K562 (cell line): ENCODE data around the gene CDC20. TPM values are rescaled to one million over a fixed set of nuclear protein-coding genes. Genes with fewer than 3 reads are reported as not detected.
A peak's percentile ranks its signal among the peaks of the same experiment; 100 is the strongest.

ENCODE experiments used
- ATAC-seq: fragments of 200-7000 bp; cut with Tn5 transposase; 3 replicates; pipeline ENCODE4 v1.9.1; 2020; ENCODE audit warnings: moderate library complexity
- BruUV-seq: library from RNA; stranded (reverse); fragments of 400-500 nt; replicated peaks from 2 replicates; lab custom pipeline; 2021; lab: Mats Ljungman, UMichigan
- CTCF ChIA-PET: fragments of 300-600 bp; formaldehyde crosslinking; extraction: SDS; loops from one replicate; lab custom pipeline; 2021; ENCODE audit warnings: low intra/inter-chr PET ratio; lab: Yijun Ruan, JAX
- POLR2A ChIA-PET: fragments of 300-600, 350-650 bp; sonication (Branson Sonifier 250); formaldehyde crosslinking; extraction: SDS; loops from one replicate; lab custom pipeline; 2021; ENCODE audit warnings: antibody characterized with exemption, inconsistent platforms; lab: Yijun Ruan, JAX
- DNase-seq, 4 experiments: peaks; one replicate each; pipeline versions ENCODE4 v3.0.0 to v3.0.0-alpha.2; 2011 to 2018; ENCODE audit warnings: low spot score in 3 of 4, mixed read lengths in 3 of 4; ENCODE audit errors: extremely low read depth in 1 of 4
- FAIRE-seq: peaks from 2 replicates; lab custom pipeline; 2011; peaks lifted over from hg19 to GRCh38; lab: Jason Lieb, UNC
- H2AFZ ChIP-seq: 2 replicates; pipeline ENCODE4 v1.6.0; 2011; ENCODE audit warnings: low read depth, low read length, control low read depth, inconsistent platforms
- H3K27ac ChIP-seq: fragments of 200-600 bp; 3 replicates; pipeline ENCODE4 v1.8.0; 2011; ENCODE audit warnings: low read depth, mild to moderate bottlenecking, control low read depth, inconsistent platforms, low read length, moderate library complexity, mixed read lengths; ENCODE audit errors: extremely low read depth
- H3K27me3 ChIP-seq, 2 experiments: fragments of 300-600 bp in 1 of 2; 2 replicates in 1 of 2; 3 replicates in 1 of 2; pipeline versions ENCODE4 v1.6.0 to v1.8.0; 2011; ENCODE audit warnings: inconsistent platforms in 2 of 2, low read length in 2 of 2, mild to moderate bottlenecking in 1 of 2, mixed read lengths in 1 of 2, moderate library complexity in 1 of 2; ENCODE audit not compliant: control insufficient read depth in 2 of 2, insufficient read depth in 2 of 2
- H3K36me3 ChIP-seq: fragments of 300-600 bp; 3 replicates; pipeline ENCODE4 v1.8.0; 2011; ENCODE audit warnings: mild to moderate bottlenecking, low read length, inconsistent platforms; ENCODE audit not compliant: control insufficient read depth, insufficient read depth
- H3K4me1 ChIP-seq, 2 experiments: fragments of 200-600 bp in 1 of 2; replicated peaks in 1 of 2; 2 replicates in 1 of 2; 3 replicates in 1 of 2; pipeline versions ENCODE4 v1.5.1 to v1.8.0; 2011; ENCODE audit warnings: inconsistent platforms in 2 of 2, low read length in 2 of 2, mild to moderate bottlenecking in 1 of 2, mixed read lengths in 1 of 2, moderate library complexity in 1 of 2; ENCODE audit not compliant: control insufficient read depth in 2 of 2, insufficient read depth in 2 of 2
- H3K4me2 ChIP-seq: 2 replicates; pipeline ENCODE4 v1.6.1; 2011; ENCODE audit warnings: low read length, control low read depth, inconsistent platforms, mixed read lengths; ENCODE audit not compliant: insufficient read depth
- H3K4me3 ChIP-seq: fragments of 200-600 bp; sonication (generic), shearing (Covaris generic); 2 replicates; pipeline ENCODE4 v1.5.1; 2016; ENCODE audit warnings: control low read depth, inconsistent platforms
- H3K79me2 ChIP-seq: fragments of 200-600 bp; 3 replicates; pipeline ENCODE4 v1.8.0; 2011; ENCODE audit warnings: low read length, inconsistent platforms; ENCODE audit not compliant: control insufficient read depth, insufficient read depth
- H3K9ac ChIP-seq, 2 experiments: 2 replicates each; pipeline versions ENCODE4 v1.6.0 to v1.6.1; 2011; ENCODE audit warnings: low read depth in 2 of 2, low read length in 2 of 2, control low read depth in 1 of 2, inconsistent platforms in 1 of 2, mild to moderate bottlenecking in 1 of 2, mixed read lengths in 1 of 2; ENCODE audit not compliant: insufficient read depth in 1 of 2
- H3K9me1 ChIP-seq: one replicate; pipeline ENCODE4 v1.6.0; 2011; ENCODE audit warnings: inconsistent platforms, mild to moderate bottlenecking, low read length, moderate library complexity; ENCODE audit not compliant: control insufficient read depth, insufficient read depth
- H3K9me3 ChIP-seq: replicated peaks from 2 replicates; pipeline ENCODE4 v1.5.1; 2011; ENCODE audit warnings: low read depth, low read length, inconsistent platforms; ENCODE audit not compliant: control insufficient read depth, insufficient read depth
- H4K20me1 ChIP-seq: replicated peaks from 2 replicates; pipeline ENCODE4 v1.6.1; 2011; ENCODE audit warnings: low read length, inconsistent platforms, mixed read lengths; ENCODE audit not compliant: control insufficient read depth, insufficient read depth
- ATF2 ChIP-seq: sonication (generic); formaldehyde crosslinking; IDR thresholded peaks from 2 replicates; pipeline ENCODE4 v1.8.1; 2022; ENCODE audit warnings: missing genetic modification reagents
- DEAF1 ChIP-seq: fragments of 450-650 bp; formaldehyde crosslinking; IDR thresholded peaks from 2 replicates; pipeline ENCODE4 v1.4.0; 2020; ENCODE audit warnings: mild to moderate bottlenecking, moderate library complexity
- ELF4 ChIP-seq: fragments of 450-650 bp; formaldehyde crosslinking; IDR thresholded peaks from 2 replicates; pipeline ENCODE4 v1.4.0; 2022; ENCODE audit warnings: missing genetic modification characterization
- GABPB2 ChIP-seq: fragments of 250-450 bp; sonication (Bioruptor Pico); conservative IDR thresholded peaks from 2 replicates; pipeline ENCODE4 v1.5.1; 2021; ENCODE audit warnings: mild to moderate bottlenecking
- GTF2E2 ChIP-seq: fragments of 200-800 bp; sonication (Bioruptor generic); IDR thresholded peaks from 2 replicates; pipeline ENCODE4 v1.6.1; 2016; ENCODE audit warnings: missing genetic modification characterization, missing compliant biosample characterization
- KDM4B ChIP-seq, 2 experiments: fragments of 450-650 bp in 1 of 2; sonication (generic) in 1 of 2; IDR thresholded peaks; 2 replicates each; pipeline ENCODE4 v1.6.1; 2016 to 2017; ENCODE audit warnings: borderline replicate concordance in 2 of 2, antibody characterized with exemption in 1 of 2, low read depth in 1 of 2, mild to moderate bottlenecking in 1 of 2
- NR0B1 ChIP-seq: fragments of 450-650 bp; IDR thresholded peaks from one replicate; pipeline ENCODE4 v1.6.1; 2018; ENCODE audit warnings: mild to moderate bottlenecking, moderate library complexity; ENCODE audit not compliant: partially characterized antibody
- ZNF551 ChIP-seq: fragments of 250-450 bp; sonication (Bioruptor Pico); IDR thresholded peaks from 2 replicates; pipeline ENCODE4 v1.5.0; 2021; ENCODE audit warnings: mild to moderate bottlenecking, moderate library complexity
- WGBS: fragments of 100-300 bp; shearing (Covaris generic); methylation state at CpG from one replicate; pipeline ENCODE4 v1.1.6; 2016; ENCODE audit warnings: low coverage, mixed read lengths; ENCODE audit not compliant: insufficient coverage; ENCODE audit errors: missing lambda C conversion rate; 5-methylcytosine and 5-hydroxymethylcytosine counted together
- in situ Hi-C: fragments of 300-500 bp; cut with MboI; formaldehyde crosslinking; loops from 4 replicates; pipeline ENCODE4 v1.15.0; 2018; ENCODE audit warnings: inconsistent platforms, mixed read lengths
- intact Hi-C: fragments of 100-400 bp; cut with micrococcal nuclease; formaldehyde crosslinking; loops from 2 replicates; pipeline ENCODE4 v1.14.2; 2022
- polyA plus RNA-seq, 8 experiments: library from polyadenylated mRNA; depleted of rRNA in 4 of 8; stranded (reverse) in 5 of 8; unstranded in 3 of 8; fragments of >200 nt; fragmentation: Nextera tagmentation in 2 of 8; fragmentation: Illumina TruSeq in 1 of 8; extraction: Ambion mirVana in 2 of 8; extraction: Trizol in 1 of 8; gene quantifications; 2 replicates each; pipeline versions ENCODE4 v1.2.1 to v1.2.3, GENCODE V29; 2011 to 2014; ENCODE audit warnings: inconsistent platforms in 1 of 8, missing spikeins in 1 of 8
- total RNA-seq, 7 experiments: library from RNA; depleted of rRNA in 6 of 7; stranded (reverse); fragments of >200 nt in 6 of 7; fragmentation: Illumina TruSeq in 2 of 7; extraction: Trizol in 2 of 7; gene quantifications; 2 replicates each; pipeline versions ENCODE4 v1.2.1 to v1.2.3, GENCODE V29; 2011 to 2021; ENCODE audit warnings: low replicate concordance in 1 of 7

The CDC20 gene
- total and polyA plus RNA-seq, 9 of the 15 experiments (the other 6 are each of a cell fraction or from before 2014, with no cell fraction given): 45.2 to 224 (median 121) TPM

- no peaks in the 10 kb centered on the region for H3K79me2 ChIP-seq
- FAIRE-seq (no peak), DNase-seq (no peak), ATAC-seq (no peak)
- H3K9ac ChIP-seq: no peak overlapping the region
- H3K27me3 ChIP-seq: peaks cover 6 to 21% of the 10 kb centered on the region in 2 experiments; a peak in 3 of 5 replicates
- H3K9me1 ChIP-seq: no peaks in the 10 kb centered on the region
- no peak overlapping the region for H2AFZ ChIP-seq
- BruUV-seq: no TSS peak
- intact Hi-C loops: no loop called here
- peaks cover 3 to 11% of the 10 kb centered on the region in 2 experiments; a peak in 3 of 5 replicates for H3K4me1 ChIP-seq
- H3K4me2 ChIP-seq: no peak overlapping the region
- H4K20me1 ChIP-seq: peaks cover 8% of the 10 kb centered on the region; the same call in 1 of the 2 replicates
- ChIA-PET CTCF (no interaction called here), POLR2A (no interaction called here)
- TF ChIP-seq ELF4 (CRISPR knock-in tag) (no peak), GTF2E2 (tag) (no peak)
- H3K27ac ChIP-seq: no peak overlapping the region
- in situ Hi-C loops: no loop called here
- H3K9me3 ChIP-seq: no peaks in the 10 kb centered on the region
- H3K4me3 ChIP-seq: no peak overlapping the region
- WGBS: 28% methylated on average over 4 of the region's 4 CpGs
- H3K36me3 ChIP-seq: no peaks in the 10 kb centered on the region
Observed at GRCh38 chr1:43318831-43319230, 40.0 kb upstream of the CDC20 start.

GRCh38 chr1:43319288-43319687, 39.5 kb upstream of the CDC20 start:
- Histone ChIP-seq H3K27ac (no peak overlapping the region), H3K9me3 (peaks cover 2% of the 10 kb centered on the region; the same call in 1 of the 2 replicates), H3K4me1 (peaks cover 3 to 11% of the 10 kb centered on the region in 2 experiments; a peak in 3 of 5 replicates), H3K9me1 (no peaks in the 10 kb centered on the region), H2AFZ (no peak overlapping the region), H3K79me2 (no peaks in the 10 kb centered on the region), H4K20me1 (peaks cover 8% of the 10 kb centered on the region; the same call in 1 of the 2 replicates), H3K9ac (no peak overlapping the region), H3K4me3 (no peak overlapping the region), H3K36me3 (no peaks in the 10 kb centered on the region), H3K4me2 (no peak overlapping the region), H3K27me3 (peaks cover 6 to 21% of the 10 kb centered on the region in 2 experiments; a peak in 3 of 5 replicates)
- ATAC-seq (no peak), FAIRE-seq (no peak), DNase-seq (no peak)
- intact Hi-C loops (no loop called here), in situ Hi-C loops (no loop called here)
- ChIA-PET POLR2A (no interaction called here), CTCF (no interaction called here)
- 30% methylated on average over 5 of the region's 5 CpGs for WGBS
- BruUV-seq: no TSS peak
- TF ChIP-seq NR0B1: no peak
- no peak for TF ChIP-seq KDM4B (IDR thresholded peaks at IDR 0.05; ENCODE audit: borderline replicate concordance in 2 of 2, low read depth in 1 of 2)
- no peak for TF ChIP-seq GABPB2
- no peak for TF ChIP-seq ZNF551 (CRISPR knock-in tag)
- TF ChIP-seq ATF2 (CRISPR knock-in tag): peak; percentile 6; the same call in 1 of the 2 replicates
- no peak for TF ChIP-seq DEAF1
